GM06990 (cell line): ENCODE measurements around the gene KAT8.
"Not testable (repeated sequence)": the region's sequence is repeated elsewhere in the genome, so short reads cannot be mapped to it uniquely, and the experiment has no call there.

Experiments
- DNase-seq: peaks from one replicate; pipeline ENCODE4 v3.0.0-alpha.2; 2011; ENCODE audit not compliant: insufficient read length; ENCODE audit errors: extremely low read depth
- H3K27me3 ChIP-seq: replicated peaks from 2 replicates; pipeline ENCODE4 v1.6.0; 2011; ENCODE audit warnings: low read length; ENCODE audit not compliant: control insufficient read depth, insufficient read depth
- H3K36me3 ChIP-seq: 2 replicates; pipeline ENCODE4 v1.5.1; 2011; ENCODE audit warnings: low read length; ENCODE audit not compliant: control insufficient read depth, insufficient read depth
- H3K4me3 ChIP-seq: replicated peaks from 2 replicates; pipeline ENCODE4 v1.5.1; 2011; ENCODE audit warnings: low read depth, mild to moderate bottlenecking, control low read depth, low read length
- TF ChIP-seq, protein P1 (sequence below): IDR thresholded peaks from 2 replicates; pipeline ENCODE4 v1.5.1; 2011; ENCODE audit warnings: low read length, control low read depth, mild to moderate bottlenecking, inconsistent platforms; ENCODE audit not compliant: insufficient read depth, poor library complexity, severe bottlenecking

KAT8 gene

DNA sequence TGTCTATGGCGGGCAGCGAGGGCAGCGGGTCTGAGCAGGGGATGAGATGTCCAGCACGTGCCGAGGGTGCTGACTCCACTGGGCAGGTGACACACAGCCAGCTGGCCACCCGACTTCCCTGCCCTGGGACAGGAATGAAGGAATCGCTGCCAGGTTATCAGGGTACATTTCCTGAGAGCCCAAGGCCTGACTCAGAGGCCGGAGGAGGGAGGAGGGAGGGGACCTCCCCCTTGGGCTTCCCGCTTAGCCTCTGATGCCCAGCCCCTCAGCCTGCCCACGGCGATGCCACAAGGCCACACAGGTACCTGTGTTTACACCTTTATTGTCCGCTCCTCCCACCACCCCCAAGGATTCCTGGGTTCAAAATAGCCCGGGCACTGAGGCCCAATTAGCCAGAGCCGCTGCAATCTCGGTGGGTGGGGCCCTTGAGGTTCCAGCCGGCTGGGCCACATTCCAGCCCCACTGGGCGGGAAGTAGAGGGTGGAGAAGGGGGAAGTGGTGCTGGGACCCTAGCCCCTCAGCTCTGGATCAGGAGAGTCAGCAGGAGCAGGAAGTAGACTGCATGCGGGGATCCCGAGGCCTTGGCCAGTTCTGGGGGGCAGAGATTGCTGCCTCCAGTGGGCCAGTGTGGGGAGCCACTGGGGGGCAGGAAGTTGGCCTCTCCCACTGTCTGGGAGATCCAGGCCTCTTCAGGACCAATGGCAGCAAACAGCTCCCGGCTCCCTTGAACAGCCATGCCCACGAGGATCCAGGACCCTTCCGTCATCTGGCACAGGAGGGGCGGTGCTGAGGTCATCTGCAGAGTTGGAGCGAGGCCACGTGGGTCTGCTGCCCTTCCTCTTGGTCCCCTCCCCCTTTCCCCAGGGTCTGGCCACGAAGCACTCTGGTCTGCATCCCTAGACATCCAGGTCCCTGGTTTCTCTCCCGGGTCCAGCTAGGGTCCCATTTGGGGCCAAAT is 21.4 kb downstream of the KAT8 start:
- DNase-seq, result no peak
- TF ChIP-seq, protein P1, sequence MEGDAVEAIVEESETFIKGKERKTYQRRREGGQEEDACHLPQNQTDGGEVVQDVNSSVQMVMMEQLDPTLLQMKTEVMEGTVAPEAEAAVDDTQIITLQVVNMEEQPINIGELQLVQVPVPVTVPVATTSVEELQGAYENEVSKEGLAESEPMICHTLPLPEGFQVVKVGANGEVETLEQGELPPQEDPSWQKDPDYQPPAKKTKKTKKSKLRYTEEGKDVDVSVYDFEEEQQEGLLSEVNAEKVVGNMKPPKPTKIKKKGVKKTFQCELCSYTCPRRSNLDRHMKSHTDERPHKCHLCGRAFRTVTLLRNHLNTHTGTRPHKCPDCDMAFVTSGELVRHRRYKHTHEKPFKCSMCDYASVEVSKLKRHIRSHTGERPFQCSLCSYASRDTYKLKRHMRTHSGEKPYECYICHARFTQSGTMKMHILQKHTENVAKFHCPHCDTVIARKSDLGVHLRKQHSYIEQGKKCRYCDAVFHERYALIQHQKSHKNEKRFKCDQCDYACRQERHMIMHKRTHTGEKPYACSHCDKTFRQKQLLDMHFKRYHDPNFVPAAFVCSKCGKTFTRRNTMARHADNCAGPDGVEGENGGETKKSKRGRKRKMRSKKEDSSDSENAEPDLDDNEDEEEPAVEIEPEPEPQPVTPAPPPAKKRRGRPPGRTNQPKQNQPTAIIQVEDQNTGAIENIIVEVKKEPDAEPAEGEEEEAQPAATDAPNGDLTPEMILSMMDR, result no peak
- Histone ChIP-seq H3K27me3 (no peaks in the 10 kb centered on the region), H3K36me3 (no peaks in the 10 kb centered on the region), H3K4me3 (no peak overlapping the region)

DNA sequence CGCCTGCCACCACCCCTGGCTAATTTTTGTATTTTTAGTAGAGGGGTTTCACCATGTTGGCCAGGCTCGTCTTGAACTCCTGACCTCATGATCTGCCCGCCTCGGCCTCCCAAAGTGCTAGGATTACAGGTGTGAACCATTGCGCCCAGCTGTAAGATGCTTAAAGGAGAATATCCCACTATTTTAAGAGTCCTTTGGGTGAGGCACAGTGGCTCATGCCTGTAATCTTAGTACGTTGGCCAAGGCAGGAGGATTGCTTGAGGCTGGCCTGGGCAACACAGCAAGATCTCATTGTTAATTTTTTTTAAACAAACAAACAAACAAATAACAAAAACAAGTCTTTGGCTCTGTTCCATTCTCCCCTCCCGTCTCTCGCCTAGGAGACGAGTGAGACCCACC is 23.6 kb downstream of the KAT8 start:
- not testable (repeated sequence) for DNase-seq, H3K36me3 ChIP-seq, H3K4me3 ChIP-seq, H3K27me3 ChIP-seq

DNA sequence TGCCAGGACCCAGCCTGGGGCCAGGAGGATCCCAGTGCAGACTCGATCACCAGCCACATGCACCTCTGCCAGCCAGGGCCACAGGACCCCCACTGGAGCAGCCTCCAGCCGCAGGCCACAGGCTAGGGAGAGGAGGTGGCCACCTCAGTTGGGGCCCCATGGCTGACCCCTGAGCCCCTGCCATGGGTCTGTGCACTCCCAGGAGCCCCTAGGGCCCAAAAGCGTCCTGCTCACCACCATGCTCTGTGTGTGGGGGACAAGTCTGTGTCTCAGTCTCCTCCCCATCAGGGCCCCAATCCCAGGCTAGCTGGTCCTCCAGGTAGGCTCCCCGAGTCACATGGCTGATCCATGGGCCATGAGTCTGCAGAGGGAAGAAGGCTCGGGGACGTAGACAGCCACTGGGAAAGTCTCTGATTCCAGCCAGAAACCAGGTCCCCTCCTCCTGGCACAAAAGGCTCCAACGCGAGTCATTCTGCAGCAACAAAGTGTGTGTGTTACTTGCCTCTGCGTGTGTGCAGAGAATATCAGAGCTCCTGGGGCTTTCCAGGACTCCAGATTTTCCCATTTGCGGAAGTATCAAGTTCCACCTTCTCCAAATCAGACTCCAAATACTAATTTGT is 24.1 kb downstream of the KAT8 start:
- Histone ChIP-seq H3K4me3 (peak overlapping the region; percentile 41), H3K27me3 (no peaks in the 10 kb centered on the region), H3K36me3 (no peaks in the 10 kb centered on the region)
- no peak for DNase-seq
- TF ChIP-seq, protein P1, result no peak

DNA sequence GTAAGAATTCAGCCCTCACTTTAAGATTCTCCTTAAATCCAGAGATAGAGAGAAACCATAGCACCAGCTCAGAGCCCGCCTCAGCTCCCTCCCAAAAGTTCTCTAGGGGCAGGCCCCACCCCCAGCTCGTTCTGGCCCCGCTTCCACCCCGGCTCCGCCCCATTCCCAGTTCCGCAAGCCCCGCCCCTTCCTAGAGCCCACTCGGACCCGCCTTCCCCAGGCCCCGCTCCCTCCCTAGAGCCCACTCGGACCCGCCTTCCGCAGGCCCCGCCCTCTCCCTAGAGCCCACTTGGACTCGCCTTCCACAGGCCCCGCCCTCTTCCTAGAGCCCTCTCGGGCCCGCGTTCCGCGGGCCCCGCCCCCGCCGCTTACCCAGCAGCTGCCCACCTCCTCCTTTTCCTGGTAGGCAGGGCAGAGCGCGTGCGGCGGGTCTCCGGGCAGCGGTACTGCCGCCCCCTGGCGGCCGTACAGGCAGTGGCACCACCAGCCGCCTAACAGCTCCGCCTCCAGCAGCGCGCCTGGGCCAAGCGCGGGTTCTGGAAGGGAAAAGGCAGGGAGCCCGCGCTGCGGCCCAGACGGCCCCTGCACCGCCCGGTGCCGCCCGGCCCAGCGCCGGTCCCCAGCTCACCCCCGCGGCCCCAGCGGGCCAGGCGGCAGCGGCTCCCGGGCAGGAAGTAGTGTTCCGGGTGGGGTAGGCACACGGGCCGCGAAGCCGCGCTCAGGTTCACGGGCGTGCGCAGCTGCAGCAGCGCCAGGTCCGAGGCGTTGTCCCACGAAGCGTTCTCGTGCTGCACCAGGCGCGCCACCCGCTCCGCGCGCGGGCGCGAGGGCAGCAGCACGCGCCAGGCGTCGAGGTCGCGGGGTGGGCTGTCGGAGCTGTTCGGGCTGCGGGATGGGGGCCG is 24.9 kb downstream of the KAT8 start:
- H3K4me3 ChIP-seq, result peak overlapping the region; percentile 41
- TF ChIP-seq, protein P1, result peak; percentile 94
- peak; percentile 99 for DNase-seq
- H3K27me3 ChIP-seq, result no peaks in the 10 kb centered on the region
- H3K36me3 ChIP-seq, result no peaks in the 10 kb centered on the region

DNA sequence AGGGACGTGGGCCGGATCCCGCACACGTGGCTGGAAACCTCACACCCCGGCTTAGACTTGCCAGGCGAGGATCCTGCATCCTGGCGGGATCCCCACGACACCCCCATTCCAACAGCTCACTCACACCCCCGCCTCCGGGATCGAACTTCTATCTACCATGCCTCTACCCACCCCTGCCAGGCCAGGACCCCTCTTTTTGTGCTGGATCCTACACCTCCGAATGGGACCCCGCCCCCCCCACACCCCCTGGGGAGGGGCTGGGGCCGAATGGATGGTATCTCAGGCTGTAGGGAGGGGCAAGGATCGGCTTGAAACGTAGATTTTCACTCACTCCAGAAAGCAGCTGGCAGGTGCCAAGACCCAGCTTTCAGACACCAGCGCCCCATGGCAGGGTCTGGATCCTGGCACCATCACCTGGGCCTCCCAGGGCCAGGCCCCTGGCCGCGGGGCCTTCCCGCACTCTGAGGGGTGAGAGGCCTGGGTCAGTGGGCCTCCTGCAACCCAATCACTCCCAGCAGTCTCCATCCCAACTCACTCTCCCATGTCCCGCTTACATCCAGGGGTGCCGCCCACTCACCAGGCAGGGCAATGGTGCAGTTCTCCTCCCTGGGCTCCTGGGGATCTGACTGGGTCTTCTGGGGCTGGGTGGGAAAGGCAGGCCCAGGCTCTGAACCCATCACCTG is 25.7 kb downstream of the KAT8 start:
- DNase-seq, result no peak
- H3K27me3 ChIP-seq, result no peaks in the 10 kb centered on the region
- TF ChIP-seq, protein P1, result no peak
- no peaks in the 10 kb centered on the region for H3K36me3 ChIP-seq
- H3K4me3 ChIP-seq, result no peak overlapping the region
